Fibroblast of upper back skin (primary cell): ENCODE results near the gene WDR82.

Experiments used
- DNase-seq: peaks from one replicate; pipeline ENCODE4 v3.0.0-alpha.2; 2013

The WDR82 gene

DNA sequence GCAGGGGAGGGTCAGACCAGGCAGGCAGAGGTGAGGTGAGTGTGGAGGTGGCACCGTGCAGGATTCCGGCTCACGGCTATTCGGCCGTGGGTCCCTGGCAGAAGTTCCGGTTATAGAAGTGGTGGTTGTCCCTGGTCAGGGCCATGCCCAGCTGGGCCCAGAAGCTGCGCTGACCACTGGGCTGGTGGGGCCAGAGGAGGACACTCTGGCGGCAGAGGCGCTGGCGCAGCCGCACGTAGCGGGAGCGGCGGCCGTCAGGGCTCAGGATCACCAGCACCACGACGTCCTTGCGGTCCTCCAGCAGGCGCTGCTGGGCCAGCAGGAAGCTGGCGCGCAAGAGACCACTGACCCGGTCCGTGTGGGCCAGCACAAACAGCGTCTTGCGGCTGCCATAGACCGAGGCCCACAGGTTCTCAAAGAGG lies 57.3 kb downstream of the WDR82 start:
- no peak for DNase-seq

DNA sequence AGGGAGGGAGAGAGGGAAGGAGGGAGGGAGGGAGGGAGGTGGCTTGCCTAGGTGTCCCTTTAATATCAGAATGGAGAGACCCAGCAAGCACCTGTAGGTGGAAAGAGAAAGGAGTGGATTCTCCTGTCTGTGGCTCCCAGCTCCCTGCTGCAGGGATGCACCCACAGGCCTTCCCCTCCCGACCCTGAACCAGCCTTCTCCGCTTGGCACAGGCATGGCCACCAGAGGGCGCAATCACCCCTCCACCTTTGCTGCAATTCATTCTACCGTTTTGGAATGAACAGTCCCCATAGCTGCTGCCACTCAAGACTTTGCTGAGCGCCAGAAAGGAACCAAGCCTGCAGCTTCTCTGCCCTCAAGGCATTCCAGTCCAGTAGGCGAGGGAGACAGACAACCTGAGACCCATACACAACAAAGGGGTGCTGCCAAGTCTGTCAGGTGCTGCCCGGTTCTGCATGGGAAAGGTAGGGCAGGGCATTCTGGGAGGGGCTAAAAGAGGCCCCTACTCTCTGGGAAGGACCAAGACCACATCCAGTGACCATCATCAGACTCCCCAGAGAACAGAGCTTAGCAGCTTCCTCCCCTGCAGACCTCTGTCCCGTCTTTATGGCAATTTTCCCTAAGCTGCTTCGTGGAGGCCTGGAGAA lies 57.9 kb downstream of the WDR82 start:
- peak; percentile 63 for DNase-seq

GRCh38 chr3:52218937-52219650 lies 59.4 kb downstream of the WDR82 start:
- DNase-seq, result no peak

DNA sequence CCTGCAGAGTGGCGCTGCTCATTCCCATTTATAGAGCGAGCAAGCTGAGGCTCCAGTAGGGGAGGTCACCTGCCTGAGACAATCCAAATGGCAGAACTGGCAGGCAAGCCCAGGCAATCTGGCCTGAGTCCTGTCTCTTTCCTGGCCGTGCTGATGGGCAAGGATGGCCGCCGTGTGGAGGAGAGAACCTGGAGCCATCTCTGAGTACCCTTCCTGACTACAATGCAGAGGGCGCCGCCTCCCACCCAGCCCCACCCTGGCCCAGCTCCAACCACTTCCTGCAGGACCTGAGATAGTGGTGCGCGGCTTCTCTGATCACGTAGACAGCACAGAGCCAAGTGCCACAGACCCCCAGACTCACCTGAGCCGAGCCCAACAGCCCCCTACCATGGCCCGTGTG lies 60.0 kb downstream of the WDR82 start:
- no peak for DNase-seq

- no peak for DNase-seq
Observed at GRCh38 chr3:52218026-52218425, 60.4 kb downstream of the WDR82 start.

- no peak for DNase-seq
Observed at GRCh38 chr3:52217409-52217805, 61.0 kb downstream of the WDR82 start.

DNA sequence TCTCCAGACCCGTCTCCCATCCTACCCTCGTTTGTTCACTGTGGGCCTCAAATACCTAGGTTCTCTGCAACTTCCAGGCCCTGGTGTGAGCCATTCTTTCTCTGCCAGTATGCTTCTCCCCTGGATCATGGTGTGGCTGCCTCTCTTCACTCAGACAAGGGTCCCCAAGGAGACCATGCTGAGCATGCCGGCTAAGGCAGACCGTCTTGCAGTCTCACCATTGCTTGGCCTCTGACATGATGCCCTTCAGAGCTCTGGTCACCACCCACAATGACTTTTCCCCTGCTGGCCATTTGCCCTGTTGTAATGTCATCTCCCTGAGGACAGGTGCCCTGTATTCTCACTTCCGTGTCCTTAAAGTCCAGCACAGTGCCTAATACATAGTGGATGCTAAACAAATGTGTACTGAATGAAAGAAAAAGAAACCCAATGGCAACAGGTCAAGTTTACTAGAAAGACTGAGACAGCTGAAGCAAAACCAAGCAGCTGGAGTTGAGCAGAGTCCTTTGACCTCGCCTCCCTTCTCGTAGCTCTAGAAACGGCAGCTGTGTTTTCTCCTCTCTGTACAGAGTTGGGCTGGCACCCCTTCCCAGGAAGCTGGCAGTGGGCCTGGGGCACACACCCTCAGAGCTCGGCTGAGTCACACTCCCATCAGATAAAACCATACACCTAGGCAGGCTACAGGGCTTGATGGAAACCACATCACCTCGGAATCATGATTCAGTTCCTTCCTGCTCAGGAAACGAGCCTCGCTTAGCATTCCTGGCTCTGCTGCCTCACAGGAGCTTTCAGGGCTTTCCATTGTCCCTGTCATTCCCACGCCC lies 61.7 kb downstream of the WDR82 start:
- peak; percentile 53 for DNase-seq

DNA sequence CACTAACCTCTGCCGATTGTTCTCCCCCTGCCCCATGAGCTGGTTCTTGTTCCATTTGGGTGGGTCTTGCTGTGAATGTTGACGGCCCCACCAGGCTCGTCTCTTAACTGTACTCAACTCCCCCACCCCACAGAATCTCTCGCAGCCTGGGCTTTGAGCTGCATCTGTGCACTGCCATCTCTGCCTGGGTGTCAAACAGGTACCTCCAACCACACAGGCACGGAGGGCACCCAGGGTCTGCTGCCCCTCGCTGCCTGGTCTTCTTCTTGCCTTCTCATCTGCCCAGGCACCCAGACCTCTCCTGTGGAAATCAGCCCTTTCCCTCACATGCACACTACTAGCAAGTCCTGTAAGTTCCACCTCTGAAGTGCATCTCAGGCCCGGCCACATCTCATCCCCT lies 63.1 kb downstream of the WDR82 start:
- no peak for DNase-seq

- DNase-seq, result no peak
Observed at GRCh38 chr3:52213901-52214300, 64.5 kb downstream of the WDR82 start.

- DNase-seq, result no peak
Observed at GRCh38 chr3:52213005-52213404, 65.4 kb downstream of the WDR82 start.

- no peak for DNase-seq
Observed at GRCh38 chr3:52211268-52211891, 67.1 kb downstream of the WDR82 start.

- DNase-seq, result peak; percentile 19
Observed at GRCh38 chr3:52210550-52211046, 67.9 kb downstream of the WDR82 start.

DNA sequence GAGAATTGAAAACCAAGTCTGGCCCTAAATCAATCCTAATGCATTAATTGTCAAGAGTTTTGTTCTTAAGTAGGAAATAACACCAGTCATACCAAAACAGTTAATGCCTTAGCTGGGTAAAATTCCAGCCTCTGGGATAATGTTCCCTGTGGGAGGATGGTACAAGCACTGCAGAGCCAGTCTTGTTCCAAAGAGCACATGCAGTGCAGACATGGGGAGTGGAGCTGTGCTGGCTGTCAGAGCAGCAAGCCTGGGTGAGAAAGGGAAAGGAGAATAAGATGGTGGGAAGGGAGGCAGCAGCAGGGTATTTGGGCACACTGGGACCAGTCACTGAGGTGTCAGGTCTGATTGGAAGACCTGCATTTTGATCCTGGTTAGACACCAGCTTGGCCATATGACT lies 68.4 kb downstream of the WDR82 start:
- no peak for DNase-seq

GRCh38 chr3:52208556-52208955 lies 69.9 kb downstream of the WDR82 start:
- DNase-seq, result no peak

- no peak for DNase-seq
Observed at GRCh38 chr3:52205727-52206372, 72.6 kb downstream of the WDR82 start.
